Activated CD4-positive, alpha-beta T cell treated with anti-CD3 and anti-CD28 coated beads, Interleukin-2, amount 10 ng/mL, durations not matched to agents 7 days and 5 days (primary cell): Measurements from ENCODE around the gene UBXN11. TPM values are rescaled to one million over a fixed set of nuclear protein-coding genes. Genes with fewer than 3 reads are reported as not detected.

ENCODE experiments used
- CTCF ChIA-PET: fragments of 350-600 bp; sonication (Branson Sonifier 250); formaldehyde crosslinking; loops from one replicate; lab custom pipeline; 2021; ENCODE audit warnings: antibody characterized with exemption; lab: Charles Lee
- POLR2A ChIA-PET: fragments of 350-600 bp; sonication (Branson Sonifier 250); formaldehyde crosslinking; loops from one replicate; lab custom pipeline; 2021; ENCODE audit warnings: antibody characterized with exemption; lab: Charles Lee
- DNase-seq: peaks from one replicate; pipeline ENCODE4 v3.0.0-alpha.2; 2020
- H3K27ac Mint-ChIP-seq: one replicate; pipeline ENCODE4 v1.8.0; 2021; ENCODE audit warnings: mild to moderate bottlenecking, moderate library complexity, mixed read lengths
- H3K27me3 Mint-ChIP-seq: one replicate; pipeline ENCODE4 v1.8.0; 2021; ENCODE audit warnings: mixed read lengths
- H3K36me3 Mint-ChIP-seq: one replicate; pipeline ENCODE4 v1.8.0; 2021; ENCODE audit warnings: low read depth, mixed read lengths
- H3K4me1 Mint-ChIP-seq: one replicate; pipeline ENCODE4 v1.8.0; 2021; ENCODE audit warnings: mixed read lengths
- H3K4me3 Mint-ChIP-seq: one replicate; pipeline ENCODE4 v1.8.0; 2021; ENCODE audit warnings: mild to moderate bottlenecking, moderate library complexity, mixed read lengths
- H3K9me3 Mint-ChIP-seq: one replicate; pipeline ENCODE4 v1.8.0; 2021; ENCODE audit warnings: mixed read lengths
- total RNA-seq, 2 experiments: library from RNA; stranded (reverse); gene quantifications; one replicate each; pipeline ENCODE4 v1.2.3, GENCODE V29; 2021

The UBXN11 gene
- total RNA-seq, 2 experiments from 2014 or later, result 48.6 to 51.3 TPM

GRCh38 chr1:26233903-26234643 lies 72.4 kb downstream of the UBXN11 start, which contains the start of gene CEP85:
CEP85 (plus strand) TSS chr1:26234200; CDS start chr1:26239784, 5,584 bp downstream.
- Mint-ChIP-seq H3K4me3 (peak within 1 kb of the TSS; percentile 92), H3K27ac (peak within 1 kb of the TSS; percentile 97), H3K9me3 (no peaks in the 10 kb centered on the region), H3K27me3 (no peaks in the 10 kb centered on the region), H3K4me1 (peaks cover 36% of the 10 kb centered on the region), H3K36me3 (peaks cover 23% of the 10 kb centered on the region)
- DNase-seq, result peak; percentile 98
- ChIA-PET POLR2A (interaction anchor here (1.2 kb wide), 1 partner anchor 65 kb away, joined by 3 read pairs; the partner anchor contains the start of gene ZNF593), CTCF (interaction anchor here (0.6 to 3.5 kb wide), 62 partner anchors 9 to 473 kb away, joined by 3 to 31 read pairs (median 4); partner anchors contain the start of genes C1orf232, CATSPER4, CD52 and DHDDS)

Other genes starting within 250 kb of the UBXN11 start
- gene TRIM63, start 239.0 kb downstream of the UBXN11 start, total RNA-seq, result under 1 TPM; 0.10 TPM
- gene PDIK1L, start 194.8 kb downstream of the UBXN11 start, total RNA-seq, result 10 to 100 TPM; 21.0 to 25.8 TPM
- not detected for gene FAM110D, start 147.6 kb downstream of the UBXN11 start, total RNA-seq
- not detected for gene C1orf232, start 137.7 kb downstream of the UBXN11 start, total RNA-seq
- 10 to 100 TPM; 27.3 to 28.6 TPM for gene ZNF593, start 136.7 kb downstream of the UBXN11 start, total RNA-seq
- gene ZNF593OS, start 134.8 kb downstream of the UBXN11 start, total RNA-seq, result not detected
- 1 to 10 TPM; 6.4 to 7.5 TPM for gene CNKSR1, start 129.1 kb downstream of the UBXN11 start, total RNA-seq
- gene CATSPER4, start 116.0 kb downstream of the UBXN11 start, total RNA-seq, result not detected
- gene CEP85, start 72.4 kb downstream of the UBXN11 start, total RNA-seq, result 10 to 100 TPM; 46.9 to 49.0 TPM
- gene SH3BGRL3, start 26.6 kb downstream of the UBXN11 start, total RNA-seq, result 100 to 1,000 TPM; 606 to 707 TPM
- gene CD52, start 11.3 kb upstream of the UBXN11 start, total RNA-seq, result 1,000 to 10,000 TPM; 1,663 to 1,924 TPM
- gene CRYBG2, start 47.5 kb upstream of the UBXN11 start, total RNA-seq, result 1 to 10 TPM; 2.2 to 2.6 TPM
- under 1 TPM in 1 of 2 experiments, not detected in 1; 0.17 TPM for gene ZNF683, start 66.1 kb upstream of the UBXN11 start, total RNA-seq
- not detected for gene LIN28A, start 104.2 kb upstream of the UBXN11 start, total RNA-seq
- 10 to 100 TPM; 49.1 to 55.3 TPM for gene DHDDS, start 125.7 kb upstream of the UBXN11 start, total RNA-seq
- gene HMGN2, start 165.8 kb upstream of the UBXN11 start, total RNA-seq, result 1,000 to 10,000 TPM; 1,241 to 1,307 TPM
- 100 to 1,000 TPM; 192 to 199 TPM for gene RPS6KA1, start 223.1 kb upstream of the UBXN11 start, total RNA-seq